ENCODE measurements around the gene SWI5. TPM values are rescaled to one million over a fixed set of nuclear protein-coding genes. Genes with fewer than 3 reads are reported as not detected.

Gene SWI5
- total and polyA plus RNA-seq, 2 experiments from 2014 or later, result 29.0 to 55.7 TPM

DNA sequence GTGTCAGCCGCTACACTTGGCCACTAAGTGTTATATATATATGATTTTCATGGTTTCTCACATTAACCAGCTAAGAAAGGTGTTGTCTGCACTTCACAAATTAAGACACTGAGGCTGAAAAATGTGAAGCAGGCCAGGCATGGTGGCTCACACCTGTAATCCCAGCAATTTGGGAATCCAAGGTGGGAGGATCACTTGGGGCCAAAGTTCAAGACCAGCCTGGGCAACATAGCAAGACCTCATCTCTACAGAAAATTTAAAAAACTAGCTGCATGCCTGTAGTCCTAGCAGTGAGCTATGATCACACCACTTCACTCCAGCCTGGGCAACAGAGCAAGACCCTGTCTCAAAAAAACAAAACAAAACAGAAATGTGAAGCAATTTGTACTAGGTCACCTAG is 48.3 kb downstream of the SWI5 start:
- H3K4me3 ChIP-seq, result no peak overlapping the region
- no peaks in the 10 kb centered on the region for H3K9me3 ChIP-seq (ENCODE audit: low read depth)
- peaks cover 5% of the 10 kb centered on the region for H4K20me1 ChIP-seq (ENCODE audit: insufficient read depth, poor library complexity, severe bottlenecking)
- no peaks in the 10 kb centered on the region for H3K27me3 ChIP-seq
- peaks cover 13% of the 10 kb centered on the region for H3K4me1 ChIP-seq (ENCODE audit: insufficient read depth)
- H3K27ac ChIP-seq, result no peak overlapping the region
- TF ChIP-seq EZH2 (IDR thresholded peaks at IDR 0.05; ENCODE audit: borderline replicate concordance) (no peak), EZH2phosphoT487 (IDR thresholded peaks at IDR 0.05; ENCODE audit: low read depth, severe bottlenecking, unreplicated experiment) (no peak)
- TF ChIP-seq, protein P1, sequence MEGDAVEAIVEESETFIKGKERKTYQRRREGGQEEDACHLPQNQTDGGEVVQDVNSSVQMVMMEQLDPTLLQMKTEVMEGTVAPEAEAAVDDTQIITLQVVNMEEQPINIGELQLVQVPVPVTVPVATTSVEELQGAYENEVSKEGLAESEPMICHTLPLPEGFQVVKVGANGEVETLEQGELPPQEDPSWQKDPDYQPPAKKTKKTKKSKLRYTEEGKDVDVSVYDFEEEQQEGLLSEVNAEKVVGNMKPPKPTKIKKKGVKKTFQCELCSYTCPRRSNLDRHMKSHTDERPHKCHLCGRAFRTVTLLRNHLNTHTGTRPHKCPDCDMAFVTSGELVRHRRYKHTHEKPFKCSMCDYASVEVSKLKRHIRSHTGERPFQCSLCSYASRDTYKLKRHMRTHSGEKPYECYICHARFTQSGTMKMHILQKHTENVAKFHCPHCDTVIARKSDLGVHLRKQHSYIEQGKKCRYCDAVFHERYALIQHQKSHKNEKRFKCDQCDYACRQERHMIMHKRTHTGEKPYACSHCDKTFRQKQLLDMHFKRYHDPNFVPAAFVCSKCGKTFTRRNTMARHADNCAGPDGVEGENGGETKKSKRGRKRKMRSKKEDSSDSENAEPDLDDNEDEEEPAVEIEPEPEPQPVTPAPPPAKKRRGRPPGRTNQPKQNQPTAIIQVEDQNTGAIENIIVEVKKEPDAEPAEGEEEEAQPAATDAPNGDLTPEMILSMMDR (IDR thresholded peaks at IDR 0.05; ENCODE audit: poor library complexity), result no peak
- H2AFZ ChIP-seq, result no peak overlapping the region
- H3K4me2 ChIP-seq, result peak overlapping the region; percentile 88
- no peaks in the 10 kb centered on the region for H3K36me3 ChIP-seq (replicated peaks; ENCODE audit: insufficient read depth, low read depth)
- H3K9me2 ChIP-seq (replicated peaks; ENCODE audit: insufficient read depth), result no peaks in the 10 kb centered on the region
- peaks cover 32% of the 10 kb centered on the region for H3K79me2 ChIP-seq
- WGBS (ENCODE audit: low lambda C conversion rate, missing lambda C conversion rate), result 90% methylated on average over 1 of the region's 1 CpG
- no peak for DNase-seq (ENCODE audit: low spot score)

DNA sequence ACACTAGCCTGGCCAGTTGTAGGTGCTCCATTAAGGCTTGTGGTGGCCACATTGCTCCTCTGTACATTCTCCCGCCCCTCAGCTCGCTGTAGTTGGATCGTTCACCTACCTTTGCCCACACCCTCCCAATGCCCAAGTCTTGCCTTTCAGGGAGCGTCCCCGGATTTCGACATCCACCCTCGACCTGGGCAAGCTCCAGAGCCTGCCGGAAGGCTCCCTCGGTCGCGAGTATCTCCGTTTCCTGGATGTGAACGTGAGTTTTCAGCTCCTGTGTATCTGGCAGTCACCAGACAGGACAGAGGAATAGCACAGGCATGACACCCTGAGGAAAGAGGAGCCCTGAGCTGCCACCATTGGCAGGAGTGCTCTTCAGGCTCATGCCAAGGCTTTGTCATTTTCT is 49.6 kb downstream of the SWI5 start:
- peaks cover 32% of the 10 kb centered on the region for H3K79me2 ChIP-seq
- H3K4me3 ChIP-seq, result no peak overlapping the region
- no peak overlapping the region for H3K4me2 ChIP-seq
- H3K4me1 ChIP-seq (ENCODE audit: insufficient read depth), result peaks cover 13% of the 10 kb centered on the region
- no peak overlapping the region for H2AFZ ChIP-seq
- no peak for DNase-seq (ENCODE audit: low spot score)
- H3K9me2 ChIP-seq (replicated peaks; ENCODE audit: insufficient read depth), result no peaks in the 10 kb centered on the region
- TF ChIP-seq EZH2 (IDR thresholded peaks at IDR 0.05; ENCODE audit: borderline replicate concordance), result no peak
- TF ChIP-seq EZH2phosphoT487 (IDR thresholded peaks at IDR 0.05; ENCODE audit: low read depth, severe bottlenecking, unreplicated experiment), result no peak
- TF ChIP-seq, protein P1 (IDR thresholded peaks at IDR 0.05; ENCODE audit: poor library complexity), result no peak
- 96% methylated on average over 13 of the region's 13 CpGs for WGBS (ENCODE audit: low lambda C conversion rate, missing lambda C conversion rate)
- peaks cover 5% of the 10 kb centered on the region for H4K20me1 ChIP-seq (ENCODE audit: insufficient read depth, poor library complexity, severe bottlenecking)
- no peaks in the 10 kb centered on the region for H3K9me3 ChIP-seq (ENCODE audit: low read depth)
- H3K27me3 ChIP-seq, result no peaks in the 10 kb centered on the region
- no peaks in the 10 kb centered on the region for H3K36me3 ChIP-seq (replicated peaks; ENCODE audit: insufficient read depth, low read depth)
- no peak overlapping the region for H3K27ac ChIP-seq

DNA sequence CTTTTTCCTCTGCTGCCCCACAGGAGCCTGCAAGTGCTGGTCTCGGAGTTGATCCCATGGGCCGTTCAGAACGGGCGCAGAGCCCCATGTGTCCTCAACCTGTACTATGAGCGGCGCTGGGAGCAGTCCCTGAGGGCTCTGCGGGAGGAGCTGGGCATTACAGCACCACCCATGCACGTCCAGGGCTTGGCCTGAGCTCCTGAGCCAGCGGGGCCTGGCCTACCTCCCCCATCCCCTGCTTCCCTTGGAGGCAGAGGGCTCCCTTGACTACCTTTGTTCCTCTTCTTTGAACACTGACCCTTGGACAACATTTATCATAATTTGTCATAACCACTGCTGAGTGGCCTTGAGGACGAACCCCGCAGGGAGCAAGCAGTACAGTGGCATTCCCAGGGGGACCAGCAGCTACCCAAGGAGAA is 57.4 kb downstream of the SWI5 start:
- no peaks in the 10 kb centered on the region for H3K4me1 ChIP-seq (ENCODE audit: insufficient read depth)
- H3K27me3 ChIP-seq, result no peaks in the 10 kb centered on the region
- TF ChIP-seq, protein P1 (IDR thresholded peaks at IDR 0.05; ENCODE audit: poor library complexity), result no peak
- no peak for TF ChIP-seq EZH2 (IDR thresholded peaks at IDR 0.05; ENCODE audit: borderline replicate concordance)
- TF ChIP-seq EZH2phosphoT487 (IDR thresholded peaks at IDR 0.05; ENCODE audit: low read depth, severe bottlenecking, unreplicated experiment), result no peak
- no peaks in the 10 kb centered on the region for H4K20me1 ChIP-seq (ENCODE audit: insufficient read depth, poor library complexity, severe bottlenecking)
- no peak overlapping the region for H3K4me3 ChIP-seq
- H3K9me2 ChIP-seq (replicated peaks; ENCODE audit: insufficient read depth), result no peaks in the 10 kb centered on the region
- H3K79me2 ChIP-seq, result no peaks in the 10 kb centered on the region
- no peak overlapping the region for H3K4me2 ChIP-seq
- 92% methylated on average over 11 of the region's 11 CpGs for WGBS (ENCODE audit: low lambda C conversion rate, missing lambda C conversion rate)
- no peak for DNase-seq (ENCODE audit: low spot score)
- no peak overlapping the region for H2AFZ ChIP-seq
- H3K36me3 ChIP-seq (replicated peaks; ENCODE audit: insufficient read depth, low read depth), result no peaks in the 10 kb centered on the region
- H3K27ac ChIP-seq, result no peak overlapping the region
- no peaks in the 10 kb centered on the region for H3K9me3 ChIP-seq (ENCODE audit: low read depth)

DNA sequence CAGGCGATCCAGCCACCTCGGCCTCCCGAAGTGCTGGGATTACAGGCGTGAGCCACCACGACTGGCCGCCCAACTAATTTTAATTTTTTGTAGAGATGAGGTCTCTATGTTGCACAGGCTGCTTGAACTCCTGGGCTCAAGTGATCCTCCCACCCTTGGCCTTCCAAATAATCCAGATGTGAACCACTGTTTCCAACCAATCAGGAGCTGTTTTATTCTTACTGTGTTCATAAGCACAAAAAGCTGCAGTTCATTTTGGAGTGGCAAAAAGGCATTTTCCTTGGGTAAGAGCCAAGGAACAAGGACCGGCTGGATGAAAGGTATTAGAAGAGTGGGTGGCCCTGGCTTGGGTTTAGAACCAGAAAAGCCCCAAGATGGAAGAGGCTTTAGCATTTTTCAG is 59.1 kb downstream of the SWI5 start:
- Histone ChIP-seq H3K36me3 (replicated peaks; ENCODE audit: insufficient read depth, low read depth) (no peaks in the 10 kb centered on the region), H2AFZ (no peak overlapping the region), H3K27ac (no peak overlapping the region), H3K4me3 (no peak overlapping the region), H3K4me2 (no peak overlapping the region), H4K20me1 (ENCODE audit: insufficient read depth, poor library complexity, severe bottlenecking) (no peaks in the 10 kb centered on the region), H3K27me3 (no peaks in the 10 kb centered on the region), H3K4me1 (ENCODE audit: insufficient read depth) (peaks cover 3% of the 10 kb centered on the region), H3K9me2 (replicated peaks; ENCODE audit: insufficient read depth) (no peaks in the 10 kb centered on the region), H3K9me3 (ENCODE audit: low read depth) (no peaks in the 10 kb centered on the region), H3K79me2 (no peaks in the 10 kb centered on the region)
- no peak for DNase-seq (ENCODE audit: low spot score)
- WGBS (ENCODE audit: low lambda C conversion rate, missing lambda C conversion rate), result 94% methylated on average over 7 of the region's 7 CpGs
- TF ChIP-seq EZH2phosphoT487 (IDR thresholded peaks at IDR 0.05; ENCODE audit: low read depth, severe bottlenecking, unreplicated experiment) (no peak), EZH2 (IDR thresholded peaks at IDR 0.05; ENCODE audit: borderline replicate concordance) (no peak)
- TF ChIP-seq, protein P1 (IDR thresholded peaks at IDR 0.05; ENCODE audit: poor library complexity), result no peak

Measured in hepatocyte (in vitro differentiated cells).